Activated CD8-positive, alpha-beta T cell treated with anti-CD3 and anti-CD28 coated beads, Interleukin-2, amount 10 ng/mL, durations not matched to agents 7 days and 5 days (primary cell): ENCODE measurements around the gene PPARG. TPM values are rescaled to one million over a fixed set of nuclear protein-coding genes. Genes with fewer than 3 reads are reported as not detected.

ENCODE experiments used
- ATAC-seq: fragments of 150-1000 bp; cut with Tn5 transposase; one replicate; pipeline ENCODE4 v1.10.0; 2021; ENCODE audit warnings: moderate library complexity
- CTCF ChIA-PET: fragments of 350-600 bp; sonication (Branson Sonifier 250); formaldehyde crosslinking; loops from one replicate; lab custom pipeline; 2021; ENCODE audit warnings: antibody characterized with exemption; lab: Charles Lee
- POLR2A ChIA-PET: fragments of 350-600 bp; sonication (Branson Sonifier 250); formaldehyde crosslinking; loops from one replicate; lab custom pipeline; 2021; ENCODE audit warnings: antibody characterized with exemption; lab: Charles Lee
- DNase-seq: peaks from one replicate; pipeline ENCODE4 v3.0.0-alpha.2; 2020
- H3K27ac Mint-ChIP-seq: one replicate; pipeline ENCODE4 v1.8.0; 2021; ENCODE audit warnings: mild to moderate bottlenecking, mixed read lengths
- H3K27me3 Mint-ChIP-seq: one replicate; pipeline ENCODE4 v1.8.0; 2021; ENCODE audit warnings: low read depth, mixed read lengths
- H3K36me3 Mint-ChIP-seq: one replicate; pipeline ENCODE4 v1.8.0; 2021; ENCODE audit warnings: low read depth, mixed read lengths
- H3K4me1 Mint-ChIP-seq: one replicate; pipeline ENCODE4 v1.8.0; 2021; ENCODE audit warnings: low read depth, mixed read lengths
- H3K4me3 Mint-ChIP-seq: one replicate; pipeline ENCODE4 v1.8.0; 2021; ENCODE audit warnings: mild to moderate bottlenecking, mixed read lengths
- H3K9me3 Mint-ChIP-seq: one replicate; pipeline ENCODE4 v1.8.0; 2022; ENCODE audit warnings: mixed read lengths; ENCODE audit not compliant: insufficient read depth
- total RNA-seq, 2 experiments: library from RNA; stranded (reverse); gene quantifications; one replicate each; pipeline ENCODE4 v1.2.3, GENCODE V29; 2021

Gene PPARG
- total RNA-seq, 2 experiments from 2014 or later, result not detected

GRCh38 chr3:12352253-12352652 is 63.4 kb downstream of the PPARG start:
- Mint-ChIP-seq H3K4me1 (no peaks in the 10 kb centered on the region), H3K9me3 (no peaks in the 10 kb centered on the region), H3K27ac (no peak overlapping the region), H3K27me3 (peaks cover 18% of the 10 kb centered on the region), H3K36me3 (no peaks in the 10 kb centered on the region), H3K4me3 (no peak overlapping the region)
- ATAC-seq (no peak), DNase-seq (no peak)
- ChIA-PET CTCF (interaction anchor here (1.0 kb wide), 1 partner anchor 12 kb away, joined by 3 read pairs; no protein-coding TSS in a partner anchor), POLR2A (no interaction called here)

GRCh38 chr3:12352755-12353154 is 63.9 kb downstream of the PPARG start:
- ChIA-PET POLR2A (no interaction called here), CTCF (interaction anchor here (1.0 kb wide), 1 partner anchor 13 kb away, joined by 3 read pairs; no protein-coding TSS in a partner anchor)
- Mint-ChIP-seq H3K4me1 (no peaks in the 10 kb centered on the region), H3K9me3 (no peaks in the 10 kb centered on the region), H3K27ac (no peak overlapping the region), H3K4me3 (no peak overlapping the region), H3K36me3 (no peaks in the 10 kb centered on the region), H3K27me3 (peaks cover 16% of the 10 kb centered on the region)
- ATAC-seq (no peak), DNase-seq (no peak)

- ChIA-PET CTCF (interaction anchor here (0.6 kb wide), 1 partner anchor 78 kb away, joined by 3 read pairs; no protein-coding TSS in a partner anchor), POLR2A (no interaction called here)
- peaks cover 9% of the 10 kb centered on the region for H3K27me3 Mint-ChIP-seq
- no peak overlapping the region for H3K4me3 Mint-ChIP-seq
- ATAC-seq, result no peak
- no peaks in the 10 kb centered on the region for H3K9me3 Mint-ChIP-seq
- no peaks in the 10 kb centered on the region for H3K4me1 Mint-ChIP-seq
- DNase-seq, result no peak
- no peaks in the 10 kb centered on the region for H3K36me3 Mint-ChIP-seq
- H3K27ac Mint-ChIP-seq, result no peak overlapping the region
Measured at GRCh38 chr3:12353796-12354525, 65.1 kb downstream of the PPARG start.

- Mint-ChIP-seq H3K27me3 (peaks cover 8% of the 10 kb centered on the region), H3K36me3 (no peaks in the 10 kb centered on the region), H3K27ac (no peak overlapping the region), H3K4me1 (no peaks in the 10 kb centered on the region), H3K4me3 (no peak overlapping the region), H3K9me3 (no peaks in the 10 kb centered on the region)
- ATAC-seq (no peak), DNase-seq (no peak)
- POLR2A ChIA-PET, result no interaction called here
- CTCF ChIA-PET, result no interaction called here
Measured at GRCh38 chr3:12356175-12356574, 67.3 kb downstream of the PPARG start.

- ChIA-PET CTCF (no interaction called here), POLR2A (no interaction called here)
- H3K4me3 Mint-ChIP-seq, result no peak overlapping the region
- peaks cover 3% of the 10 kb centered on the region for H3K27me3 Mint-ChIP-seq
- no peaks in the 10 kb centered on the region for H3K36me3 Mint-ChIP-seq
- no peak for ATAC-seq
- H3K4me1 Mint-ChIP-seq, result no peaks in the 10 kb centered on the region
- no peak overlapping the region for H3K27ac Mint-ChIP-seq
- no peak for DNase-seq
- no peaks in the 10 kb centered on the region for H3K9me3 Mint-ChIP-seq
Measured at GRCh38 chr3:12356996-12357395, 68.1 kb downstream of the PPARG start.

- Mint-ChIP-seq H3K4me3 (no peak overlapping the region), H3K36me3 (no peaks in the 10 kb centered on the region), H3K27me3 (peaks cover 3% of the 10 kb centered on the region), H3K9me3 (no peaks in the 10 kb centered on the region), H3K27ac (no peak overlapping the region), H3K4me1 (no peaks in the 10 kb centered on the region)
- ChIA-PET CTCF (no interaction called here), POLR2A (no interaction called here)
- no peak for DNase-seq
- no peak for ATAC-seq
Measured at GRCh38 chr3:12357456-12357855, 68.6 kb downstream of the PPARG start.

GRCh38 chr3:12363397-12364195 is 74.7 kb downstream of the PPARG start:
- ChIA-PET CTCF (interaction anchor here (1.1 to 1.5 kb wide), 3 partner anchors 8 to 13 kb away, joined by 3 read pairs; no protein-coding TSS in a partner anchor), POLR2A (no interaction called here)
- Mint-ChIP-seq H3K9me3 (no peaks in the 10 kb centered on the region), H3K4me3 (no peak overlapping the region), H3K36me3 (no peaks in the 10 kb centered on the region), H3K4me1 (peaks cover 8% of the 10 kb centered on the region), H3K27me3 (no peaks in the 10 kb centered on the region), H3K27ac (no peak overlapping the region)
- no peak for DNase-seq
- ATAC-seq, result no peak

GRCh38 chr3:12367346-12367745 is 78.5 kb downstream of the PPARG start:
- Mint-ChIP-seq H3K27me3 (peaks cover 4% of the 10 kb centered on the region), H3K36me3 (no peaks in the 10 kb centered on the region), H3K4me1 (peaks cover 8% of the 10 kb centered on the region), H3K9me3 (no peaks in the 10 kb centered on the region), H3K27ac (no peak overlapping the region), H3K4me3 (no peak overlapping the region)
- no peak for ATAC-seq
- CTCF ChIA-PET, result no interaction called here
- POLR2A ChIA-PET, result no interaction called here
- DNase-seq, result no peak

GRCh38 chr3:12369029-12369428 is 80.2 kb downstream of the PPARG start:
- POLR2A ChIA-PET, result no interaction called here
- Mint-ChIP-seq H3K9me3 (no peaks in the 10 kb centered on the region), H3K4me3 (no peak overlapping the region), H3K4me1 (peaks cover 2% of the 10 kb centered on the region), H3K36me3 (no peaks in the 10 kb centered on the region), H3K27me3 (peaks cover 10% of the 10 kb centered on the region), H3K27ac (no peak overlapping the region)
- CTCF ChIA-PET, result no interaction called here
- DNase-seq (no peak), ATAC-seq (no peak)

GRCh38 chr3:12369598-12369997 is 80.7 kb downstream of the PPARG start:
- H3K4me1 Mint-ChIP-seq, result no peaks in the 10 kb centered on the region
- peaks cover 14% of the 10 kb centered on the region for H3K27me3 Mint-ChIP-seq
- ChIA-PET CTCF (no interaction called here), POLR2A (no interaction called here)
- ATAC-seq (no peak), DNase-seq (no peak)
- no peak overlapping the region for H3K4me3 Mint-ChIP-seq
- no peaks in the 10 kb centered on the region for H3K36me3 Mint-ChIP-seq
- no peaks in the 10 kb centered on the region for H3K9me3 Mint-ChIP-seq
- no peak overlapping the region for H3K27ac Mint-ChIP-seq

- ATAC-seq (no peak), DNase-seq (no peak)
- no peaks in the 10 kb centered on the region for H3K36me3 Mint-ChIP-seq
- H3K27me3 Mint-ChIP-seq, result peaks cover 18% of the 10 kb centered on the region
- CTCF ChIA-PET, result no interaction called here
- POLR2A ChIA-PET, result no interaction called here
- H3K9me3 Mint-ChIP-seq, result no peaks in the 10 kb centered on the region
- no peak overlapping the region for H3K27ac Mint-ChIP-seq
- H3K4me1 Mint-ChIP-seq, result no peaks in the 10 kb centered on the region
- no peak overlapping the region for H3K4me3 Mint-ChIP-seq
Measured at GRCh38 chr3:12370758-12371157, 81.9 kb downstream of the PPARG start.

GRCh38 chr3:12371525-12372140 is 82.8 kb downstream of the PPARG start:
- Mint-ChIP-seq H3K4me3 (no peak overlapping the region), H3K9me3 (no peaks in the 10 kb centered on the region), H3K27ac (no peak overlapping the region), H3K27me3 (peaks cover 19% of the 10 kb centered on the region), H3K4me1 (no peaks in the 10 kb centered on the region), H3K36me3 (no peaks in the 10 kb centered on the region)
- ChIA-PET POLR2A (no interaction called here), CTCF (interaction anchor here (0.8 to 1.5 kb wide), 3 partner anchors 8 to 108 kb away, joined by 3 to 6 read pairs (median 3); no protein-coding TSS in a partner anchor)
- ATAC-seq (no peak), DNase-seq (no peak)
